ENCODE measurements around the gene CAMTA1. TPM values are rescaled to one million over a fixed set of nuclear protein-coding genes. Genes with fewer than 3 reads are reported as not detected.

Gene CAMTA1
- total and polyA plus RNA-seq, 9 of the 15 experiments (the other 6 are each of a cell fraction or from before 2014, with no cell fraction given): 43.9 to 161 (median 65.9) TPM

GRCh38 chr1:7004181-7004580 lies 218.9 kb downstream of the CAMTA1 start (continued):
- TF ChIP-seq, protein P1, sequence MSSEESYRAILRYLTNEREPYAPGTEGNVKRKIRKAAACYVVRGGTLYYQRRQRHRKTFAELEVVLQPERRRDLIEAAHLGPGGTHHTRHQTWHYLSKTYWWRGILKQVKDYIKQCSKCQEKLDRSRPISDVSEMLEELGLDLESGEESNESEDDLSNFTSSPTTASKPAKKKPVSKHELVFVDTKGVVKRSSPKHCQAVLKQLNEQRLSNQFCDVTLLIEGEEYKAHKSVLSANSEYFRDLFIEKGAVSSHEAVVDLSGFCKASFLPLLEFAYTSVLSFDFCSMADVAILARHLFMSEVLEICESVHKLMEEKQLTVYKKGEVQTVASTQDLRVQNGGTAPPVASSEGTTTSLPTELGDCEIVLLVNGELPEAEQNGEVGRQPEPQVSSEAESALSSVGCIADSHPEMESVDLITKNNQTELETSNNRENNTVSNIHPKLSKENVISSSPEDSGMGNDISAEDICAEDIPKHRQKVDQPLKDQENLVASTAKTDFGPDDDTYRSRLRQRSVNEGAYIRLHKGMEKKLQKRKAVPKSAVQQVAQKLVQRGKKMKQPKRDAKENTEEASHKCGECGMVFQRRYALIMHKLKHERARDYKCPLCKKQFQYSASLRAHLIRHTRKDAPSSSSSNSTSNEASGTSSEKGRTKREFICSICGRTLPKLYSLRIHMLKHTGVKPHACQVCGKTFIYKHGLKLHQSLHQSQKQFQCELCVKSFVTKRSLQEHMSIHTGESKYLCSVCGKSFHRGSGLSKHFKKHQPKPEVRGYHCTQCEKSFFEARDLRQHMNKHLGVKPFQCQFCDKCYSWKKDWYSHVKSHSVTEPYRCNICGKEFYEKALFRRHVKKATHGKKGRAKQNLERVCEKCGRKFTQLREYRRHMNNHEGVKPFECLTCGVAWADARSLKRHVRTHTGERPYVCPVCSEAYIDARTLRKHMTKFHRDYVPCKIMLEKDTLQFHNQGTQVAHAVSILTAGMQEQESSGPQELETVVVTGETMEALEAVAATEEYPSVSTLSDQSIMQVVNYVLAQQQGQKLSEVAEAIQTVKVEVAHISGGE (CRISPR knock-in tag; IDR thresholded peaks at IDR 0.05): no peak
- no peak for TF ChIP-seq ZNF512 (tag; IDR thresholded peaks at IDR 0.05)
- no peak for TF ChIP-seq NFATC3 (IDR thresholded peaks at IDR 0.05)
- no peak for TF ChIP-seq MCM2 (IDR thresholded peaks at IDR 0.05; ENCODE audit: low read depth)
- TF ChIP-seq TBP (optimal IDR thresholded peaks at IDR 0.05; ENCODE audit: low read depth, low read length): no peak

DNA sequence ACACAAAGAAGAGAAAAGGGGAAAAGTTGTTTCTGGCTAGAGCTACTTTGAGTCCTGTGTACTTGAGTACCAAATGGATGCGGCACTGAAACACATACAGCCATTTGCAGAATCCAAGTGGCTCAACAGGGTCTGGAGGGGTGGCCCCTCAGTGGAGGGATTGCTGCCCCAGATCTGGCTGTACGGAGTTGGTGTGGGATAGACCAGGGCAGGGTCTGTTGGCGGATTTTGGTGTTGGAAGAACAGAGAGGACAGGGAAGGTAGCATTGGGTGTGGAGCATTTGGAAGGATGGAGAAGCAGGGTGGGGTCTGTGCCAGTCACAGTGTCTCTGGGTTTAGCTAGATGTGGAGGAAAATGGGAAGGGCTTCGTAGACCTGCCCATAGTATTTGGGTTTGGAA lies 220.5 kb downstream of the CAMTA1 start:
- H3K27me3 ChIP-seq (ENCODE audit: control insufficient read depth in 2 of 2, insufficient read depth in 2 of 2, low read length in 2 of 2): peaks cover 18 to 74% of the 10 kb centered on the region in 2 experiments; a peak in 4 of 5 replicates
- POLR2A ChIA-PET: no interaction called here
- no peak overlapping the region for H3K4me2 ChIP-seq (ENCODE audit: insufficient read depth, low read length)
- H4K20me1 ChIP-seq (replicated peaks; ENCODE audit: control insufficient read depth, insufficient read depth, low read length): no peaks in the 10 kb centered on the region
- H3K27ac ChIP-seq (ENCODE audit: extremely low read depth, low read depth, low read length): no peak overlapping the region
- no peaks in the 10 kb centered on the region for H3K36me3 ChIP-seq (ENCODE audit: control insufficient read depth, insufficient read depth, low read length)
- WGBS (ENCODE audit: insufficient coverage, low coverage, missing lambda C conversion rate): 3% methylated on average over 4 of the region's 4 CpGs
- ATAC-seq (no peak), DNase-seq (ENCODE audit: extremely low read depth in 1 of 4, low spot score in 3 of 4) (no peak), FAIRE-seq (no peak)
- no peak overlapping the region for H2AFZ ChIP-seq (ENCODE audit: low read depth, low read length)
- no peak overlapping the region for H3K9ac ChIP-seq (ENCODE audit: insufficient read depth in 1 of 2, low read depth in 2 of 2, low read length in 2 of 2)
- no TSS peak for BruUV-seq (replicated peaks)
- in situ Hi-C loops (cut with MboI) (no loop called here), intact Hi-C loops (cut with micrococcal nuclease) (no loop called here)
- CTCF ChIA-PET (ENCODE audit: low intra/inter-chr PET ratio): no interaction called here
- no peak overlapping the region for H3K4me3 ChIP-seq
- no peaks in the 10 kb centered on the region for H3K9me3 ChIP-seq (replicated peaks; ENCODE audit: control insufficient read depth, insufficient read depth, low read depth, low read length)
- no peaks in the 10 kb centered on the region for H3K4me1 ChIP-seq (replicated peaks in 1 of 2; ENCODE audit: control insufficient read depth in 2 of 2, insufficient read depth in 2 of 2, low read length in 2 of 2)
- no peaks in the 10 kb centered on the region for H3K79me2 ChIP-seq (ENCODE audit: control insufficient read depth, insufficient read depth, low read length)
- no peaks in the 10 kb centered on the region for H3K9me1 ChIP-seq (ENCODE audit: control insufficient read depth, insufficient read depth, low read length)
- TF ChIP-seq KLF6 (CRISPR knock-in tag; IDR thresholded peaks at IDR 0.05; ENCODE audit: borderline replicate concordance) (no peak), ZNF445 (CRISPR knock-in tag; IDR thresholded peaks at IDR 0.05; ENCODE audit: low read depth) (no peak), BRF1 (IDR thresholded peaks at IDR 0.05; ENCODE audit: borderline replicate concordance, extremely low read depth, insufficient read length) (no peak), POLR2G (IDR thresholded peaks at IDR 0.05; ENCODE audit: low read depth, low read length) (no peak), ZNF584 (CRISPR knock-in tag; IDR thresholded peaks at IDR 0.05; ENCODE audit: low read depth) (no peak), SAFB (IDR thresholded peaks at IDR 0.05; ENCODE audit: borderline replicate concordance, low read depth, low read length) (no peak)
- TF ChIP-seq, protein P2, sequence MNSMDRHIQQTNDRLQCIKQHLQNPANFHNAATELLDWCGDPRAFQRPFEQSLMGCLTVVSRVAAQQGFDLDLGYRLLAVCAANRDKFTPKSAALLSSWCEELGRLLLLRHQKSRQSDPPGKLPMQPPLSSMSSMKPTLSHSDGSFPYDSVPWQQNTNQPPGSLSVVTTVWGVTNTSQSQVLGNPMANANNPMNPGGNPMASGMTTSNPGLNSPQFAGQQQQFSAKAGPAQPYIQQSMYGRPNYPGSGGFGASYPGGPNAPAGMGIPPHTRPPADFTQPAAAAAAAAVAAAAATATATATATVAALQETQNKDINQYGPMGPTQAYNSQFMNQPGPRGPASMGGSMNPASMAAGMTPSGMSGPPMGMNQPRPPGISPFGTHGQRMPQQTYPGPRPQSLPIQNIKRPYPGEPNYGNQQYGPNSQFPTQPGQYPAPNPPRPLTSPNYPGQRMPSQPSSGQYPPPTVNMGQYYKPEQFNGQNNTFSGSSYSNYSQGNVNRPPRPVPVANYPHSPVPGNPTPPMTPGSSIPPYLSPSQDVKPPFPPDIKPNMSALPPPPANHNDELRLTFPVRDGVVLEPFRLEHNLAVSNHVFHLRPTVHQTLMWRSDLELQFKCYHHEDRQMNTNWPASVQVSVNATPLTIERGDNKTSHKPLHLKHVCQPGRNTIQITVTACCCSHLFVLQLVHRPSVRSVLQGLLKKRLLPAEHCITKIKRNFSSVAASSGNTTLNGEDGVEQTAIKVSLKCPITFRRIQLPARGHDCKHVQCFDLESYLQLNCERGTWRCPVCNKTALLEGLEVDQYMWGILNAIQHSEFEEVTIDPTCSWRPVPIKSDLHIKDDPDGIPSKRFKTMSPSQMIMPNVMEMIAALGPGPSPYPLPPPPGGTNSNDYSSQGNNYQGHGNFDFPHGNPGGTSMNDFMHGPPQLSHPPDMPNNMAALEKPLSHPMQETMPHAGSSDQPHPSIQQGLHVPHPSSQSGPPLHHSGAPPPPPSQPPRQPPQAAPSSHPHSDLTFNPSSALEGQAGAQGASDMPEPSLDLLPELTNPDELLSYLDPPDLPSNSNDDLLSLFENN (IDR thresholded peaks at IDR 0.05; ENCODE audit: low read depth in 2 of 2, low read length in 2 of 2): no peak
